Neuronal stem cell (in vitro differentiated cells): ENCODE data around the gene SYNE1.

Source experiments
- DNase-seq: peaks from one replicate; pipeline ENCODE4 v3.0.0-alpha.2; 2013; ENCODE audit warnings: low spot score
- H2AFZ ChIP-seq: one replicate; pipeline ENCODE4 v1.6.1; 2013; ENCODE audit warnings: mild to moderate bottlenecking, low read length, inconsistent platforms
- H2AK5ac ChIP-seq: 2 replicates; pipeline ENCODE4 v1.6.1; 2013; ENCODE audit warnings: low read depth, mild to moderate bottlenecking, inconsistent platforms, low read length, moderate library complexity, mixed read lengths
- H2BK120ac ChIP-seq: 2 replicates; pipeline ENCODE4 v1.6.1; 2013; ENCODE audit warnings: low read depth, mild to moderate bottlenecking, inconsistent platforms, low read length, moderate library complexity, mixed read lengths
- H2BK12ac ChIP-seq: one replicate; pipeline ENCODE4 v1.6.1; 2013; ENCODE audit warnings: low read length, inconsistent platforms
- H2BK15ac ChIP-seq: 2 replicates; pipeline ENCODE4 v1.6.1; 2013; ENCODE audit warnings: mild to moderate bottlenecking, low read length, inconsistent platforms, mixed read lengths
- H2BK5ac ChIP-seq: one replicate; pipeline ENCODE4 v1.6.1; 2013; ENCODE audit warnings: inconsistent platforms, mild to moderate bottlenecking, low read length, moderate library complexity
- H3K14ac ChIP-seq: one replicate; pipeline ENCODE4 v1.6.1; 2013; ENCODE audit warnings: low read length, inconsistent platforms
- H3K18ac ChIP-seq: 2 replicates; pipeline ENCODE4 v1.6.1; 2013; ENCODE audit warnings: low read length, inconsistent platforms
- H3K23ac ChIP-seq: 2 replicates; pipeline ENCODE4 v1.6.1; 2013; ENCODE audit warnings: low read depth, mild to moderate bottlenecking, mixed read lengths, low read length, inconsistent platforms; ENCODE audit not compliant: poor library complexity
- H3K27ac ChIP-seq: replicated peaks from 3 replicates; pipeline ENCODE4 v1.5.1; 2013; ENCODE audit warnings: low read length, inconsistent platforms
- H3K27me3 ChIP-seq, 3 experiments: 2 replicates each; pipeline ENCODE4 v1.6.1; 2013; ENCODE audit warnings: low read length in 3 of 3, mild to moderate bottlenecking in 2 of 3, inconsistent platforms in 1 of 3, low read depth in 1 of 3, mixed read lengths in 1 of 3, moderate library complexity in 1 of 3; ENCODE audit not compliant: control insufficient read depth in 3 of 3, insufficient read depth in 3 of 3
- H3K36me3 ChIP-seq, 2 donors: replicated peaks in 1 of 2; 2 replicates each; pipeline ENCODE4 v1.6.1; 2013; ENCODE audit warnings: low read length in 2 of 2; ENCODE audit not compliant: control insufficient read depth in 2 of 2, insufficient read depth in 2 of 2
- H3K4ac ChIP-seq: 2 replicates; pipeline ENCODE4 v1.6.1; 2013; ENCODE audit warnings: inconsistent platforms, mild to moderate bottlenecking, low read length, moderate library complexity
- H3K4me1 ChIP-seq, 2 donors: 1 replicate in 1 of 2; 2 replicates in 1 of 2; pipeline ENCODE4 v1.6.1; 2013; ENCODE audit warnings: low read length in 2 of 2, low read depth in 1 of 2; ENCODE audit not compliant: control insufficient read depth in 2 of 2, insufficient read depth in 1 of 2
- H3K4me2 ChIP-seq: one replicate; pipeline ENCODE4 v1.6.1; 2013; ENCODE audit warnings: mild to moderate bottlenecking, low read length, inconsistent platforms; ENCODE audit not compliant: insufficient read depth, poor library complexity, severe bottlenecking
- H3K4me3 ChIP-seq, 2 donors: 2 replicates each; pipeline ENCODE4 v1.5.1; 2013; ENCODE audit warnings: low read length in 2 of 2, mild to moderate bottlenecking in 2 of 2, inconsistent platforms in 1 of 2, moderate library complexity in 1 of 2
- H3K79me1 ChIP-seq: one replicate; pipeline ENCODE4 v1.6.1; 2013; ENCODE audit warnings: low read depth, mild to moderate bottlenecking, inconsistent platforms, low read length, moderate library complexity
- H3K9ac ChIP-seq: one replicate; pipeline ENCODE4 v1.6.1; 2013; ENCODE audit warnings: mild to moderate bottlenecking, low read depth, low read length, inconsistent platforms; ENCODE audit not compliant: poor library complexity
- H3K9me3 ChIP-seq, 2 donors: replicated peaks in 1 of 2; 2 replicates each; pipeline versions ENCODE3 to v1.6.1; 2013; ENCODE audit warnings: low read length in 2 of 2, mild to moderate bottlenecking in 2 of 2, inconsistent platforms in 1 of 2, low read depth in 1 of 2, mixed read lengths in 1 of 2, moderate library complexity in 1 of 2; ENCODE audit not compliant: control insufficient read depth in 2 of 2, insufficient read depth in 1 of 2
- H4K8ac ChIP-seq: one replicate; pipeline ENCODE4 v1.6.1; 2013; ENCODE audit warnings: low read depth, mild to moderate bottlenecking, inconsistent platforms, low read length, moderate library complexity
- H4K91ac ChIP-seq: one replicate; pipeline ENCODE4 v1.6.1; 2013; ENCODE audit warnings: low read length, low read depth, mild to moderate bottlenecking, inconsistent platforms; ENCODE audit not compliant: poor library complexity
- WGBS, 2 donors: extraction: QIAGEN DNeasy Blood & Tissue Kit; methylation state at CpG; one replicate each; pipeline ENCODE4 v1.1.7; 2013; ENCODE audit warnings: missing lambda C conversion rate in 2 of 2, mixed read lengths in 1 of 2; ENCODE audit not compliant: insufficient read length in 2 of 2, insufficient replicate concordance in 1 of 2; ENCODE audit errors: extremely low coverage in 2 of 2; 5-methylcytosine and 5-hydroxymethylcytosine counted together

SYNE1 gene

DNA sequence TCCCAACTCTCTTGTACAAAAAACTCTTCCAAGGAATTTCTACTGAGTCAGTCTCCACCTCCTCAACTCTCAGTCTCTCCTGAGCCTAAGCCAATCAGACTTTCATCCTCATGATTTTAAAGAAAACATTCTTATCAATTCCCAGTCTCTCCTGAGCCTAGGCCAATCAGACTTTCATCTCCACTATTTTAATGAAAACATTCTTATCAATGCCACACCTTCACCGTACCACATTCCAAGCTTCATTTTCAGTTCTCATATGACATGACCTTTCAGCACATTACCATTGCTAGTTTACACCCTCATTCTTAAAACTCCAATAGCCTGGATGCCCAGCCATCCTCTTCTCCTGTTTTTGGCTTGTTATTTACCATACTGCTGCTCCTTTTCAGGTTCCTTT is 42.5 kb downstream of the SYNE1 start:
- no peaks in the 10 kb centered on the region for H3K4me1 ChIP-seq
- no peak overlapping the region for H2BK15ac ChIP-seq
- no peak for DNase-seq
- H3K23ac ChIP-seq: no peak overlapping the region
- no peak overlapping the region for H3K9ac ChIP-seq
- no CpG with 5 or more reads among the region's 1 CpG for WGBS, 2 donors
- H3K79me1 ChIP-seq: no peaks in the 10 kb centered on the region
- H3K4me2 ChIP-seq: no peak overlapping the region
- no peak overlapping the region for H2AK5ac ChIP-seq
- no peak overlapping the region for H3K4ac ChIP-seq
- no peak overlapping the region for H2BK120ac ChIP-seq
- H2BK5ac ChIP-seq: no peak overlapping the region
- no peak overlapping the region for H3K18ac ChIP-seq
- no peak overlapping the region for H4K8ac ChIP-seq
- H4K91ac ChIP-seq: no peak overlapping the region
- H3K4me3 ChIP-seq: no peak overlapping the region
- H3K36me3 ChIP-seq: no peaks in the 10 kb centered on the region
- no peaks in the 10 kb centered on the region for H3K27me3 ChIP-seq
- no peak overlapping the region for H3K14ac ChIP-seq
- no peak overlapping the region for H2AFZ ChIP-seq
- H3K9me3 ChIP-seq: no peaks in the 10 kb centered on the region
- no peak overlapping the region for H3K27ac ChIP-seq
- H2BK12ac ChIP-seq: no peak overlapping the region

DNA sequence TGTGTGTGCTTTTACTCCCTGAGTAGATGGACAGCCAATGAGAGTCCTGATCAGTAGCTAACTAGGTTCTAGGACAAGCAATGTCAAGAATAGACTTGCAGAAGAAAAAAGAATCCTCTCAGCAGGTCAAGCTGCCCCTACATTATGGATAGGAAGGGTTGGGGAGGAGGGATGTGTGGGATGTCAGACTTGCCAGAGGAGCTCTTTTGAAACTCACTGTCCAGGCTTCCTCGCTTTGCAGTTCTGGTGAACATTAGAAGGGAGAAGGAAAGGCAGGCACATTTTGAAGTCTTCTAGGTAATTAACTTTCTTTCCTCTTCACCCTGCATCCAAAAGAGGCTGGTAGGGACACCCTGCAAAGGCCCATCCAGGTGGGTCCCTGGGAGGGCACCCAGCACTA is 48.7 kb downstream of the SYNE1 start:
- Histone ChIP-seq H2BK120ac (no peak overlapping the region), H3K27ac (no peak overlapping the region), H4K8ac (no peak overlapping the region), H2BK15ac (no peak overlapping the region), H3K4me2 (no peak overlapping the region), H3K9me3 (no peaks in the 10 kb centered on the region), H3K4me3 (no peak overlapping the region), H2BK12ac (no peak overlapping the region), H3K36me3 (no peaks in the 10 kb centered on the region), H2AK5ac (no peak overlapping the region), H3K14ac (no peak overlapping the region), H3K23ac (no peak overlapping the region), H2BK5ac (no peak overlapping the region), H3K9ac (no peak overlapping the region), H2AFZ (no peak overlapping the region), H3K4ac (no peak overlapping the region), H3K4me1 (no peaks in the 10 kb centered on the region), H3K27me3 (no peaks in the 10 kb centered on the region), H4K91ac (no peak overlapping the region), H3K18ac (no peak overlapping the region), H3K79me1 (no peaks in the 10 kb centered on the region)
- WGBS, 2 donors: no CpG with 5 or more reads among the region's 1 CpG
- no peak for DNase-seq

DNA sequence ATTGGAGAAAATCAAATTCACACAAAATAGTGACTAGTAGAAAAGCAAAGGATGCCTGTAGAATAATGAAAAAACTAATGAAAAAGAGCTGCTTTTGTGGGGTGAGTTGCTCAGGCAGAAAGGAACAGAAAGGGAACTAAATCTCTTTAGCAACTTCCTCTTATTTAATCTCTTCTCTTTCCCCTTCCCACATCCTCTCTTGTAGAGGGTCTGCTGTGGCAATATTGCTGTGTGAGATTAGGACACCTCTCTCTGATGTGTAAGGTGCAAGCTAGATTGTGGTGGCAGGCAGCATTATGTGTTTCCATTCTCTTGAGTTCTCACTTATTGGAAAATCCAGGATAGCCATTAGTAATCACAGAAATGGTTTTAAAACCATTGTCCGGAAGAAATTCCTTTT is 49.7 kb downstream of the SYNE1 start:
- DNase-seq: no peak
- Histone ChIP-seq H3K9ac (no peak overlapping the region), H3K18ac (no peak overlapping the region), H3K4ac (no peak overlapping the region), H3K79me1 (no peaks in the 10 kb centered on the region), H4K91ac (no peak overlapping the region), H3K36me3 (no peaks in the 10 kb centered on the region), H3K4me1 (no peaks in the 10 kb centered on the region), H2BK5ac (no peak overlapping the region), H3K4me3 (no peak overlapping the region), H2BK12ac (no peak overlapping the region), H3K9me3 (no peaks in the 10 kb centered on the region), H3K14ac (no peak overlapping the region), H3K23ac (no peak overlapping the region), H2AK5ac (no peak overlapping the region), H2BK120ac (no peak overlapping the region), H3K27me3 (no peaks in the 10 kb centered on the region), H4K8ac (no peak overlapping the region), H3K27ac (no peak overlapping the region), H2BK15ac (no peak overlapping the region), H2AFZ (no peak overlapping the region), H3K4me2 (no peak overlapping the region)
- WGBS, 2 donors: no CpG with 5 or more reads among the region's 1 CpG

DNA sequence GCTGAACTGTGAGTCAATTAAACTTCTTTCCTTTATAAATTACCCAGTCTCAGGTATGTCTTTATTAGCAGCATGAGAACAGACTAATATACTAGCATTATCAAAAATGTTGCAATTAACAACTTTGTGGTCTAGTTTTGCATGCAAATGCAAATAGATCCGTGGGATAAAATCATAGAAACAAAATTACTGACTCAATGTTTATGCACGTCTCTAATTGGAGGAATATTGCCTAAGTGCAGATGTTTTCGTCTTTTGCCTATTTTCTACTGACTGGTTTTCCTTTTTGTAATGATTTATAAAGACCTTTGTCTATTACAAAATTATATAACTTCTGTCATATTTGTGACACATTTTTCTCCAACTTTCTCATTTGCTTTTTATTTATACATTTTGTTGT is 51.9 kb downstream of the SYNE1 start:
- Histone ChIP-seq H3K18ac (no peak overlapping the region), H3K9ac (no peak overlapping the region), H3K14ac (no peak overlapping the region), H3K27me3 (no peaks in the 10 kb centered on the region), H3K23ac (no peak overlapping the region), H2BK120ac (no peak overlapping the region), H4K8ac (no peak overlapping the region), H2BK5ac (no peak overlapping the region), H3K4me3 (no peak overlapping the region), H3K36me3 (no peaks in the 10 kb centered on the region), H3K4me2 (no peak overlapping the region), H3K9me3 (no peaks in the 10 kb centered on the region), H3K4me1 (no peaks in the 10 kb centered on the region), H2BK15ac (no peak overlapping the region), H3K79me1 (no peaks in the 10 kb centered on the region), H4K91ac (no peak overlapping the region), H2BK12ac (no peak overlapping the region), H3K27ac (no peak overlapping the region), H3K4ac (no peak overlapping the region), H2AFZ (no peak overlapping the region), H2AK5ac (no peak overlapping the region)
- no CpG with 5 or more reads among the region's 3 CpGs for WGBS, 2 donors
- DNase-seq: no peak
